DMS114 treated with DMSO at 0.1 percent for 48 hours (cell line): ENCODE measurements around the gene HOXC4.
"Not testable (repeated sequence)": the region's sequence is repeated elsewhere in the genome, so short reads cannot be mapped to it uniquely, and the experiment has no call there.

ENCODE experiments used
- DNase-seq: peaks from one replicate; lab custom pipeline; 2025; ENCODE audit not compliant: unreplicated experiment; lab: John Stamatoyannopoulos, UW

Gene HOXC4

GRCh38 chr12:54081581-54082396 is 28.2 kb downstream of the HOXC4 start:
- not testable (repeated sequence) for DNase-seq

GRCh38 chr12:54082397-54082892 is 28.8 kb downstream of the HOXC4 start:
- DNase-seq = no peak

- DNase-seq = not testable (repeated sequence)
These were observed 34.4 kb downstream of the HOXC4 start for GRCh38 chr12:54088011-54088410.

- not testable (repeated sequence) for DNase-seq
These were observed 35.8 kb downstream of the HOXC4 start for GRCh38 chr12:54089465-54089864.

- DNase-seq = not testable (repeated sequence)
These were observed 36.7 kb downstream of the HOXC4 start for GRCh38 chr12:54090312-54090711.

- DNase-seq = not testable (repeated sequence)
These were observed 39.3 kb downstream of the HOXC4 start for GRCh38 chr12:54092943-54093342.

GRCh38 chr12:54095928-54096327 is 42.3 kb downstream of the HOXC4 start:
- not testable (repeated sequence) for DNase-seq

- not testable (repeated sequence) for DNase-seq
These were observed 45.0 kb downstream of the HOXC4 start for GRCh38 chr12:54098644-54099043.

- not testable (repeated sequence) for DNase-seq
These were observed 47.0 kb downstream of the HOXC4 start for GRCh38 chr12:54100588-54100987.

GRCh38 chr12:54102223-54102622 is 48.6 kb downstream of the HOXC4 start:
- DNase-seq = not testable (repeated sequence)

- not testable (repeated sequence) for DNase-seq
These were observed 50.2 kb downstream of the HOXC4 start for GRCh38 chr12:54103827-54104226.
